Measurements from ENCODE around the gene RBMS3. TPM values are rescaled to one million over a fixed set of nuclear protein-coding genes. Genes with fewer than 3 reads are reported as not detected.

RBMS3 gene
- total and polyA plus RNA-seq, 2 of the 8 experiments (the other 6 are each of a cell fraction or from before 2014, with no cell fraction given): 3.7 to 6.9 TPM

GRCh38 chr3:29755416-29755815 is 474.5 kb downstream of the RBMS3 start (continued):
- no peak for TF ChIP-seq MAFK (IDR thresholded peaks at IDR 0.05; ENCODE audit: low read depth, low read length)
- TF ChIP-seq RBBP5 (IDR thresholded peaks at IDR 0.05; ENCODE audit: borderline replicate concordance, low read depth, low read length): no peak
- TF ChIP-seq BRCA1 (IDR thresholded peaks at IDR 0.05; ENCODE audit: low read depth, low read length): no peak
- no peak for TF ChIP-seq YY1 (IDR thresholded peaks at IDR 0.05; ENCODE audit: low read depth, low read length)
